ENCODE data around the gene KSR1.

GRCh38 chr17:27625856-27626255, 169.6 kb downstream of the KSR1 start:
- TF ChIP-seq CTCF (IDR thresholded peaks at IDR 0.05) (no peak), ZFX (IDR thresholded peaks at IDR 0.05; ENCODE audit: borderline replicate concordance) (no peak)

Data from 22Rv1 (cell line).